Femur (tissue), 1 donor: Measurements from ENCODE around the gene GSTO2.

Experiments
- DNase-seq: peaks from one replicate; pipeline ENCODE4 v3.0.0-alpha.2; 2017

Gene GSTO2

GRCh38 chr10:104311184-104311720, 42.3 kb downstream of the GSTO2 start:
- no peak for DNase-seq

- no peak for DNase-seq
Observed at GRCh38 chr10:104314591-104315485, 45.9 kb downstream of the GSTO2 start.

- no peak for DNase-seq
Observed at GRCh38 chr10:104315486-104315921, 46.5 kb downstream of the GSTO2 start.

GRCh38 chr10:104316321-104317099, 47.5 kb downstream of the GSTO2 start:
- no peak for DNase-seq

GRCh38 chr10:104317269-104317710, 48.3 kb downstream of the GSTO2 start:
- peak; percentile 51 for DNase-seq

GRCh38 chr10:104317726-104318299, 48.8 kb downstream of the GSTO2 start:
- DNase-seq, result peak; percentile 65

- DNase-seq, result no peak
Observed at GRCh38 chr10:104318326-104318725, 49.3 kb downstream of the GSTO2 start.

GRCh38 chr10:104318810-104319741, 50.1 kb downstream of the GSTO2 start:
- DNase-seq, result no peak

- DNase-seq, result peak; percentile 36
Observed at GRCh38 chr10:104321226-104321625, 52.2 kb downstream of the GSTO2 start.

GRCh38 chr10:104321725-104322415, 52.9 kb downstream of the GSTO2 start:
- peak; percentile 51 for DNase-seq

GRCh38 chr10:104322416-104322782, 53.4 kb downstream of the GSTO2 start:
- peak; percentile 74 for DNase-seq

- DNase-seq, result no peak
Observed at GRCh38 chr10:104323085-104323484, 54.1 kb downstream of the GSTO2 start.

- DNase-seq, result no peak
Observed at GRCh38 chr10:104323760-104324201, 54.8 kb downstream of the GSTO2 start.

GRCh38 chr10:104324221-104324686, 55.3 kb downstream of the GSTO2 start:
- peak; percentile 32 for DNase-seq

GRCh38 chr10:104324931-104325330, 55.9 kb downstream of the GSTO2 start:
- DNase-seq, result no peak

GRCh38 chr10:104325436-104326435, 56.8 kb downstream of the GSTO2 start:
- DNase-seq, result peak; percentile 64

GRCh38 chr10:104326991-104327610, 58.1 kb downstream of the GSTO2 start:
- DNase-seq, result no peak

GRCh38 chr10:104327745-104328645, 59.0 kb downstream of the GSTO2 start:
- DNase-seq, result peak; percentile 79

- no peak for DNase-seq
Observed at GRCh38 chr10:104328646-104328895, 59.6 kb downstream of the GSTO2 start.
